HT1080 (cell line): ENCODE data around the gene NOTCH3. TPM values are rescaled to one million over a fixed set of nuclear protein-coding genes. Genes with fewer than 3 reads are reported as not detected.

Experiments
- DNase-seq: peaks from one replicate; pipeline ENCODE4 v3.0.0-alpha.2; 2015; ENCODE audit warnings: low read depth
- total RNA-seq: library from RNA; depleted of rRNA; stranded (reverse); fragments of >200 nt; shearing (Covaris generic); gene quantifications from 2 replicates; pipeline ENCODE4 v1.2.3, GENCODE V29; 2014

The NOTCH3 gene
- total RNA-seq, 1 experiment from 2014 or later: 0.85 TPM

DNA sequence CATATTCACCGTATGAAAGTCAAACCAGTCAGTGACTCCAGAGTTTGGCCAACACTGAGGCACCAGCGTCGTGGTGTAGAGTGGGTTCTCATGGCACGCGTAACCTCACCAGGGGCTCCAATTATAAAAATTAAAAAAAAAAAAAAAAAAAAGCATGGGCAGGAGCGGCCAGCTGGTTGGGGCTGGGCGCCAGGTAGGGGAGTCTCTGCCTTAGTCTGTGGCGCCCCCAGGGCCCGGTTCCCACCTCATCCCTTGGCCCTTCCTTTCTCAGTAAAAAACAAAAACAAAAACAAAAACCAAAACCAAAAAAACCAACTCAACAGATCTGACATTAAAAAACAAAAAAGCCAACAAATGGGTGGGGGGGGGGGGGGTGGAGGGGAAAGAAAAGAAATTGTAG, 36.1 kb upstream of the NOTCH3 start:
- no peak for DNase-seq

DNA sequence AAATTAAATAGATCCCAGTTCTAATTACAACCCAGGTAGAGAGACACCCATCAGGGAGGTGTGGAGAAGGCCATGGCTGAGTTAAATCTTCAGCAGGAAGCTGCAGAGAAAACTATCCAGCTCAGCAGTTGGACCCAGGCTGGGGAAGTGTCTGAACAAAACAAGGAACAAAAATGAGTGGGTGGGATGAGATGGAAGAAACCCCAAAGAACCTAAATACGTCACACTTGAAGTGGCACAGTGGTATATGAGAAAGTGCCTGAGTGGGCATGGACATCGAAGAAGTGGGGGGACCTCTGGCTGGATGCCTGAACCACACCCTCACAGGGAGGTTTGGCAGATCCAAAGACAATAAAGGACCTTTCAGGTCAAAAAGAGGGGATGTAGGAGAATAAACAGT, 35.0 kb upstream of the NOTCH3 start:
- no peak for DNase-seq

DNA sequence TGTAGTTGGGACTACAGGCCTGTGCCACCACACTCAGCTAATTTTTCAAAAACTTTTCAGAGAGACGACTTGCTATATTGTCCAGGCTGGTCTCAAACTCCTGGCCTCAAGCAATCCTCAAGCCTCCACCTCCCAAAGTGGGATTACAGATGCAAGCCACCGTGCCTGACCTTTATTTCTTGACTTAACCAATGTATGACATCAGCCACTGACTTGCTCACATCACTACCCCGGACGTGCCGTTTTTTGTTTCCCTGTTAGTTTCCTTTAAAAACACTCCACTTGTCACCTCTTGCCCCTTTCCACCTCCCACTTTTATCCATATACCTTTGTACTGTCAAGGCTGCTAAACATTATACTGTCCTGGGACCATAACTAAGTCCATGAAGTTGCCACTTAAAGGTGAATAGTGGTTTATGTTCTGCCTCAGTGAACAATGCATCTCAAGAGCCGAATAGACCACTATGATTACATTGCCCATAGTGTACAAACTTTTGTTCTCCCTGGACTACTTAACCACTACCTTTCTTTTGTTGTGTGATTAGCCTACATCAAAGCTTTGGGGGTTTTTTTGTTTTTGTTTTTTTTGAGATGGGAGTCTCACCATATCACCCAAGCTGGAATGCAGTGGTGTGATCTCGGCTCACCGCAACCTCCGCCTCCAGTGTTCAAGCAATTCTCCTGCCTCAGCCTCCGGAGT, 33.8 kb upstream of the NOTCH3 start:
- DNase-seq: no peak

DNA sequence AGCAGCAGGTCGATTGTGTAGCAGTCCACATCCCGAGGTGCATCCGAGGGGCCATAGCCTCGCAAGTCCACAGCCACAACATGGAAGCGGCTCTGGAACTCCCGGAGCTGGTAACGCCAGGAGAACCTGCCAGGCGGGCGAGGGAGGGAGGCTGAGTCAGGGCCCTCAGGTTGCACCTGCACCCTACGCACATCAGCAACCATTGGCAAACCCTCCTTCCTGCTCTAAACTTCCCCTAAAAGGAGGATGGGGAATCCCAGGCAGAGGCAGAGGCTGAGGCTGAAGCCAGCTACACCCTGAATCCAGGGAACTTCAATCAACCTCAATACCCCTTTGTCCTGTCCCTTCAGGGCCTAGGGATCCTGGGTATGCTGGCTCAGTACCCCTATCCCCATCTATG, 30.5 kb upstream of the NOTCH3 start:
- no peak for DNase-seq

DNA sequence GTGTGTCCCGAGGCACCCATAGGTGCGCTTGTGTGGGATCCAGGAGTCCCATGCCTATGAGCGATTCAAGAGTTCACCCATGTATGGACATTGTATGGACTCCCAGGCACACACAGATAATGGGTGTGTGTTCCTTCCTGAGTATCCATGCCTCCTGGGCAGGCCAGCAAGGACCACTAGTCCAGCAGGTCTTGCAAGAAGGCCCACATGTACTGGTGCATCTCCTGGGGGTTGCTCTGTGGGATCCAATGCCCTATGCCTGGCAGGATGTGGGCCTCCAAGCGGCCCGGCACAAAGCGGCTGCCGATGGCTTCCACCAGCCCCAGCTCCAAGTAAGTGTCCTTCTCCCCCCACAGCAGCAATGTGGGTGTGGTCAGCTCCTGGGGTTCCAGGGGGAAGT, 26.5 kb upstream of the NOTCH3 start:
- DNase-seq: no peak

DNA sequence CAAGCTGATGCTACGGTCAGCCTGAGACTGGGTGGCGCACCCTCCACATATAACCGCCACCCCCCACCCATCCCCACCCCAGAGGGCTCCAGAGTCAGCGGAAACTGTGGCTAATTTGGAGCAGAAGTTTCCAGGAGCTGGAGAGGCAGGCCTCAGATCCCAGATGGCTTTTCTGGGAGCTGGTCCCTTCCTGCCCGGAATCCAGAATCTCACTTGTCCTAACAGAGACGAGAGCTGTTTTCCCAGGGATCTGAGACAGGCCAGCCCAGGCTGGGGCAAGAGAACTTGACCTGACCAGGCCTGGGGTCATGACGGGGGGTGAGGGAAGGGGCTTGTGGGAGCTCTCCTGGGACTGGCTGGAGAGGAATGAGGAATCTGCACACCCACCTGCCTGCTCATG, 25.0 kb upstream of the NOTCH3 start:
- DNase-seq: no peak

DNA sequence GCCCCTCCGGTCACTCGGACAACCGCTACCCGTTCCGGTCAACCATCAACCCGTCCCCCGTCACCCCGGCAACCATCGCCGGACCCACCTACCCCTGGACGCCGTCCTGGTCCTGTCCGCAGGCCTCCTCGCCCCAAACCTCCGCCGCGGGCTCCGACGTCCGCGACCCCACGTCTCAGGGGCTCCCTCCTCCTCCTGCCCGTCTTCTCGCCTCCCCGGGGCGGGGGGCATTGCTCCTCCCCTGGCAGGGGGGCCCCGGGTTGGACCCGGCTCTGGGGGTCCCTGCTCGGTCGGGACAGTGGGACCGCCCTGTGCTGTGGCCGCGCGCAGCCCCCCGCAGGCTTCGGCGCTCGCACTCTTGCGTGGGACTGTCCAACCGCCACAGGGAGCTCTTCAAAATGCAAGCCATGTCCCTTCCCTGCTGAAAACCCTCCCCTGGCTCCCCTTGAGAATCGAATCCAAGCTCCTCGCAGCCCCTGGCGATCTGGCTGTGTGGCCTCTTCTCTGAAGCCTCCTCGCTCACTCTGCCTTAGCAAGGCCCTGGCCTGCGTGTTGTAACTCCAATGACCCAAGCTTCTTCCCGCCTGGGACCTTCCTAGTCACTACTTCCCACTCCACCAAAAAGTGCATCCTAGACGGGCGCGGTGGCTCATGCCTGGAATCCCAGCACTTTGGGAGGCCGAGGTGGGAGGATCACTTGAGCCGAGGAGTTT, 23.0 kb upstream of the NOTCH3 start:
- no peak for DNase-seq

DNA sequence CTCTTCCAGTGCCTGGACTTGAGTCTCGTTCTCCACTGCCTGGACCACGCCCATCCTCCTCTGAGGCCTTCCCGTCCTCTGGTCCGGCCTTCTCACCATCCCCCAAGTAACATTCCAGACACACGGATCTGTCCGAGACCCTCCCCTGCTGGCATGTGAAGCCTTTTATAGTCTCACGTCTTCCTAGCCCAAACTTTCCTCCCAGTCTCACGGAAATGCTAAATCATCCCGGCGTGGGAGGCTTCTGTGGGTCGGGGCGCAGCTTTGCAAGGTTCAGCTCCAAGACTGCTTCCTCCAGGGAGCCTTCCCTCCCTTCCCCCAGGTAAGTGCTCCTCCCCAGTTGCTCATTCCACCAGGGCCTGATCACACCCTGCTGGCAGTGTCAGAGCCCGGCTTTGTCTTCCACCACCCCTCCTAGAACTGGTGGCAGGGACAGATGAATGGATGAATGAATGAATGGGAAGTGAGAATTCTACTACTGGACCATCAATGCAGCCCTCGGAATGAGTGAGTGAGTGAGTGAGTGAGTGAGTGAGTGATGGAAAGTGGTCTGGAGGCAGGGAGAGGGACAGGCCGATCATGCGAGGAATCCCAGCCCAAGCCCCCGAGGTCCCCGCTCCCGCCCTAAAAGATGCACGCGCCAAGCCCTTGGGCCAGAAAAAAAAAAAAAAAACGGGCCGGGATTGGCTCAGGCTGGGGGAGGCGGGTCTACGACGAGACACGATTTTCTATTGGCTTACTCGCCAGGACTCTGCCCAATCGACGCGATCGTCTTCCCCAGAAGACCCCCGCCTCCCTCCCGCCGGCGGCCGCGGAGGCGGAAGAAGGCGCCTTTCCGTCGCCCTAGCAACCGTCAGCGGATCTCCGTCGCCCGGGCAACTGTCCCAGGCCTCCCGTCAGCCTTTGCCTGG, 22.2 kb upstream of the NOTCH3 start:
- DNase-seq: peak; percentile 92

DNA sequence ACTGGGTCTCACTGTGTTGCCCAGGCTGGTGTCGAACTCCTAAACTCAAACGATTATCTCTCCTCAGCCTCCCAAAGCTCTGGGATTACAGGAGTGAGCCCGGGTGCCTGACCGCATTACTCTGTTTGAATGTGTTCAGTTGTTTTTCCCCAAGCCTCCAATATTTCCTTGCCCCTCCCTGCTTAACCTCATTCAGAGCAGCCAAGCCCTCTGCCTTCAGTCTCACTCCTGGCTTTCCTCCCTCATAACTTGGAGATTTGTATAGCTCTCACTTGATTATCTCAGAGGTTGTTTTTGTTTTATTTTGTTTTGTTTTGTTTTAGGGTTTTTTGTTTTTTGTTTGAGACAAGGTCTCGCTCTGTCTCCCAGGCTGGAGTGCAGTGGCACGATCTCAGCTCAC, 20.0 kb upstream of the NOTCH3 start:
- DNase-seq: no peak

DNA sequence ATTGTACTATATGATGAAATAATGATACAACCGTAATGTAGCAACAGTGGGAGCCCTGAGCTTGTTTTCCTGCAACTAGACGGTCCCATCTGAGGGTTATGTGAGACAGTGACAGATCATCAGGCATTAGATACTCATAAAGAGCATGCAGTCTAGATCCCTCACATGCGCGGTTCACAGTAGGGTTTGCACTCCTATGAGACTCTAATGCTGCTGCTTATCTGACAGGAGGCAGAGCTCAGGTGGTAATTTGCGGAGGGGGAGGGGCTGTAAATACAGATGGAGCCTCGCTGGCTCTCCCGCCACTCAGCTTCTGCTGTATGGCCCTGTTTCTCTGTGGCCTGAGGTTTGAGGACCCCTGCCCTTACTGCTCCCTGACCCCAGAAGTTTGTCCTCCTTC, 17.7 kb upstream of the NOTCH3 start:
- no peak for DNase-seq

DNA sequence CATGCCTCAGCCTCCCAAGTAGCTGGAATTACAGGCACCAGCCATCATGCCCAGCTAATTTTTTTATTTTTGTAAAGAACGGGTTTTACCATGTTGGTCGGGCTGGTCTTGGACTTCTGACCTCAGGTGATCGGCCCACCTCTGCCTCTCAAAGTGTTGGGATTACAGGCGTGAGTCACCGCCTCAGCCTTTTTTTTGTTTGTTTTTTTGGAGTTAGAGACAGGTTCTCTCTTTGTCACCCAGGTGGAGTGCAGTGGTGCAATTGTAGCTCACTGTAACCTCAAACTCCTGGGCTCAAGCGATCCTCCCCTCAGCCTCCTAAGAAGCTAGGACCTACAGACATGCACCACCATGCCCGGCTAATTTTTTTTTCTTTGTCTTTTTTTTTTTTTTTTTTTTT, 15.6 kb upstream of the NOTCH3 start:
- DNase-seq: no peak

DNA sequence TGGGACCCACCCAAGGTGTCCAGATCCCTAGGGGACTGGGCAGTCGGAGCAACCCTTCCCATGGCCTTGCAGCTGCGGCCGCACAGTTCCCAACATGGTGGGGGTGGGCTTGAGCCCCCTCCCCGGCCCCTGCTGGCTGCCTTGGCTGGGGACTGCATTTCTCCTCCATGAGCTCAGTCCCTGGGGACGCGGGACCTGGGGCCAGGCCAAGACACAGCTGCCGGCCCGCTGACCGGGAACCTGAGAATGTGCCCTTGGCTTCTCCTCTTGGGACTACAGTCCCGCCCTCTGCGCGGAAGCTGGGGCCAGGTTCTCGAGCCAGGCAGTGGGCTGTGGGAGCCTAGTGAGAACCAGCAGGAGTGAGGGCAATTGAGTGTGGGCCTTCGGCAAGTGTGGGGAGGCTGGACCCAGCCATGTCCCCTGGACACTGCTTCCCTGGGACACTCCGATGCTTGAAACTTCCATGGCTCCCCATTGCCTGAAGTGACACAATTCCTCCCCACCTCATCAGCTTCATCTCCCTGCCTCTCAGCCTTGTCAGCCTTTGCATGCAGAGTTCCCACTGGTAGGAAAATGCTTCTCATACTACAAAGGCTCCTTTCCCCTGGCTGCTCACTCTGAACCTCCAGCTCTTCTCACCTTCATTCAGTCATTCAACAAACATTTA, 13.1 kb upstream of the NOTCH3 start:
- no peak for DNase-seq

DNA sequence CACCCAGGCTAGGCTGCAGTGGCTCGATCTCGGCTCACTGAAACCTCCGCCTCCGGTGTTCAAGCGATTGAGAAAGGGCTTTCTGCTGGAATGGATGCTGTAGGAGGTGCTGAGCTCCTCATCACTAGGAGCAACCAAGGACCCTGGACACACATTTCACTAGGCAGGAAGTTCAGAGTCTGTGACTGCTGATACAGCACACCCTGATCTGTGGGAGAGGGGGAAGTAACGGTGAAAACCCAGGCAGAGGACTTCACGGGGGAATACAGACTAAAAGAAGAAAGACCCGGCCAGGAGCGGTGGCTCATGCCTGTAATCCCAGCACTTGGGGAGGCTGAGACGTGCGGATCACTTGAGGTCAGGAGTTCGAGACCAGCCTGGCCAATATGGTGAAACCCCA, 11.9 kb upstream of the NOTCH3 start:
- no peak for DNase-seq

DNA sequence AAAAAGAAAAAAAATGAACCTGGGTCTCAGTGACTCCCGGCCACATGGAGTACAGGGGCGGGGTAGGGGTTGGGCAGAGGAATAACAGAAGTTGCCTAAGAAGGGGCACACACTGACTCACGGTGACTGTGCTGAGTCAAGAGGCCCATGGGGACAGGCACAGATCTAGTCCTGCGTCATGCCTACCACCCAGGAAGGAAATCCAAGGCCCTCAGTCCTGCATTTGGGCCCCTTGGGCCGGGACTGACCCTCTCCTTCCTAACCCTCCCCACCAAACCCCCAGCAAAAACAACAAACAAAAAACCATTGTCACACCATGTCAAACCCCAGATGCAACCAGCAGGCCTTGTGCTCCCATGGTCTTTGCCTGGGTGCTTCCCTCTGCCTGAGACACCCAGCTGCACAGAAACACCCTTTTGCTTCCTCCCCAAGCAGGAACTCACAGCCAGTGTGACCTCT, 9.6 kb upstream of the NOTCH3 start:
- peak; percentile 72 for DNase-seq

DNA sequence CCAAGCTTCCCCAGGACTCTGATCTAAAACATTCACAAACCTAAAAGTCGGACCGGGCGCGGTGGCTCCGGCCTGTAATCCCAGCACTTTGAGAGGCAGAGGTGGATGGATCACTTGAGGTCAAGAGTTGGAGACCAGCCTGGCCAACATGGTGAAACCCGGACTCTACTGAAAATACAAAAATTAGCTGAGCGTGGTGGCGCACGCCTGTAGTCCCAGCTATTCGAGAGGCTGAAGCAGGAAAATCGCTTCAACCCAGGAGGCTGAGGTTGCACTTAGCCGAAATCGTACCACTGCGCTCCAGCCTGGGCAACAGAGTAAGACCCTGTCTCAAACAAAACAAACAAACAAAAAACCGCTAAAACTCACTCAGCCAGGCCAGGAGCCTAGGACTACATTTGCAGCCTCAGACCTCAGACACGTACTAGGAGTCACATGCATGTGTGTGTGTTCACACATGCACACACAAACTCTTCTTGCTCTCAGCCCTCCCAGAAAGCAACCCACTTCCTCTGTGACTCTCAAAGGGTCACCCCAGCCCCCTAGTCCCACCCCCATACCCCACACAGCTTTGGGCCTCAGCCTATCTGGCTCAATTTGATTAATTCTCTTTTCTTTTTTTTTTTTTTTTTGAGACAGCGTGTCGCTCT, 704 bp upstream of the NOTCH3 start:
- no peak for DNase-seq

DNA sequence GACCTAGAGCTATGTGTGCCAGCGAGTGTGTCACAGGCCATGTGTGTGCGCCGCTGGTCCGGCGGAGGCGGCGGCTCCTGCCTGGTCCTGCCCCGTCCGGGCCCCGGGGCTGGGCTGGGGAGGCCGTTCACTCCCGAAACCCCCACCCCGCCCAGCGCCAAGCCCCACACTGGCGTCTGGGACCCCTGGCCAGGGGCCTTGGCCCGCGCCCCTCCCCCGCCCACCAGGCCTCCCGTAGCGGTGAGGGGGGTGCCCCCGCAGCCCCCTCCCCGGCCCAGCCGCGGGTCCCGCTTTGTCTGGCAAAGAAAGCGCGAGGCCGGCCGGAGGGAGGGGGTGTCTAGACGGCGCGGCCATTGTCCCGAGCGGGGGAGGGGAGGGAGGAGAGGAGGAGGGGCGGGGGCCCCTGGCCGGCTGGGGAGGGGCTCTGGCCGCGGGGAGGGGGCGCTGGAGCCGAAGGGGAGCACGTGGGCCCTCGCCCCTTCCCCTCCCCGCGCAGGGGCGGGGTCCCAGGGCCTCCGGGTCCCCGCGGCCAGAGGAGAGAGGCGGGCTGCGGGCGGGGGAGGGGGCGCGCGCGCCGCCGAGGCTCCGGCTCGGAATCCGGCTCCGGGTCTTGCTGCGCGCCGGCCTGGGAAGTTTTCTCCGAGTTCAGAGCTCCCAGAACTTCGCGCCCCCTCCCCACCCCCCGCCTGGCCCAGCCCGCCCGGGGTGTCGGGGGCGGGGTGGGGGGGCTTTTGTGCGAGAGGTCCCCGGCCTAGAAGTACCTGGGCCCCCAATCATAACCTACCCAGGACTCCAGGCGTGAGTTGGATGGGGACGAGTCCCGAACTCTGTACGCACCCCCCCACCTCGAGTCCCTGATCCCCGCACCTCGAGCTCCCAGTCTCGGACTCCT, 888 bp downstream of the NOTCH3 start:
- no peak for DNase-seq

DNA sequence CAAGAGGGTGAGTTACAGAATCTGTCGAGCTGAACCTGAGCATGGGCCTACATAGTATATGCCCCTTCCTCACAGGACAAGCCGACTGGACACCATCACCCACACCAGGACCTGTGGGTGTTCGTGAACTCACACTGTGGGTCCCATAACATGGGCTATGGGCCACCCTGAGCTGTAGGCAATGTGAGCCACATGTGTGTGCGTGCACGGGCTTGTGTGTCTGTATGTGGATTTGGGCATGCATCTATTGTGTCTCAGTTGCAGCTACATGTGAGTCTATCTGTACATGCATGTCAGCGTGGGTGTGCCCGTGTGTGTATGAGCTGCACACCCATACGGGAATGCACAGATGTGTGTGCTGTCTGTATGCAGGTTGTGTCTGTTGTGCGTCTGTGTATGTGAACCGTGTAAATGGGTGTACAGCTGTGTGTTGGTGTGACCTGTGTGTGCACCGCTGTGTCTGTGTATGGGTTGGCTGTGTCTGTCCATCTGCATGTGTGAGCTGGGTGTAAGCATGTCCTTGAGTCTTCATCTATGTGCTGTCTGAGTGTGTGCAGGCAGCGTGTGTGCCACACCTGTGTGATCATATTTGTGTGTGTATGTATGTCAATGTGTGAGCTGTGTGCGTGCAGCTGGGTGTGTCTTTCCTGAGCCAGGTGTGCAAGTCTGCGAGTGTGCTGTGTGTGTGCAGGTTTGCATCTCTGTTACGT, 1.7 kb downstream of the NOTCH3 start:
- DNase-seq: no peak

DNA sequence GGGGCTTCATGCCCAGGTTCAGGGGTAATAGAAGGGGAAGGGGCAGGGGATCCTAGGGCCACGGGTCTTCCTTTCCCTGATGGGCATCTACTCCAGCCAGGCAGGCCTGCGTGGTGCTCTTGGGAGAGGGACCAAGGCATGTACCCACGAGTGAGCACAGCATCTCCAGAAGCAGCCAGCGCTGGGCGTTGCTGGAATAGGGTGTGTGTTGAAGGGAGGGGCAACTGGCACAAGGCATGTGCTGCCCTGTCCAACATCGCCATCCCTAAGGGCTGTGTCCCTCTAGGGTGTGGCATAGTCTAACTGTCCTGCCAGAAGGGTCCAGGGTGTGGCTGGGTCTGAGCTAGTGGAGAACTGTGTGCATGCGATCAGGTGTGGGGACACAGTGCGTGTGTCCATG, 2.9 kb downstream of the NOTCH3 start:
- no peak for DNase-seq

DNA sequence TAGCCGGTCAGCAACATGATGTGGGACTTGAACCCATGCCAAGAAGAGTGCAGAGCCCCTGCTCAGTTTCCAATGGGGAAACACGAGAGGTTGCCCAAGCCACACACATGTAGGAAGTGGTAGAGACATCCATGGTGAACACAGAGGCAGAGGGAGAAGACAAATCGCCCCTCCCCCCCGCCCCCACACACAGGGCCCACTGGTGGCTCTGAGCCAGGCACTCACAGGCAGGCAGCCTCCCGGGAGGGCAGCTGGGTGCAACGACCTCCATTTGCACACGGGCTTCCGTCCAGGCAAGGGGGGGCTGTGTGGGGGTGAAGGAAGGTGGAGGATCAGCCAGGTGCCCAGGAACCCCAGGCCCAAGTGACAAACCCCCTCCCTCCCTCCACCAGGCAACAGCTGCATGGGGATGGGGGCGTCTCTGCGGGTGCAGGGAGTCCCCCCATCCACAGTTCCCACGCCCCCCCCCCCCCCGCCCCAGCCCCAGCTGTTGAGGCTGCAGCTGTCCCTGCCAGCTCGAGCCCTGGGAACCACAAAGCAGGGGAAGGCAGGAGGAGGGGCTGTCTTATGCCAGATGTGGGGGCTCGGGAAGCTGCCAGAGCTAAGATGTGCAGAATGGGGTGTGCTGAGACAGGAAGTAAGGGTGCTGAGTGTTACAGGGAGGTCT, 3.4 kb downstream of the NOTCH3 start:
- no peak for DNase-seq
